ENCODE results near the gene SYNE2.
"Not testable (repeated sequence)": the region's sequence is repeated elsewhere in the genome, so short reads cannot be mapped to it uniquely, and the experiment has no call there.

SYNE2 gene

GRCh38 chr14:64125270-64125669 is 272.5 kb downstream of the SYNE2 start:
- no peak for DNase-seq (ENCODE audit: low read depth in 2 of 2)

- no peak for DNase-seq (ENCODE audit: low read depth in 2 of 2)
Observed at GRCh38 chr14:64126548-64126947, 273.7 kb downstream of the SYNE2 start.

- DNase-seq (ENCODE audit: low read depth in 2 of 2): no peak
Observed at GRCh38 chr14:64137657-64138290, 285.0 kb downstream of the SYNE2 start.

GRCh38 chr14:64147126-64147790 is 294.5 kb downstream of the SYNE2 start:
- DNase-seq (ENCODE audit: low read depth in 2 of 2): no peak

GRCh38 chr14:64149921-64150320 is 297.1 kb downstream of the SYNE2 start:
- no peak for DNase-seq (ENCODE audit: low read depth in 2 of 2)

GRCh38 chr14:64158608-64159007 is 305.8 kb downstream of the SYNE2 start:
- DNase-seq (ENCODE audit: low read depth in 2 of 2): no peak

GRCh38 chr14:64159588-64159987 is 306.8 kb downstream of the SYNE2 start:
- no peak for DNase-seq (ENCODE audit: low read depth in 2 of 2)

GRCh38 chr14:64170181-64170580 is 317.4 kb downstream of the SYNE2 start:
- DNase-seq (ENCODE audit: low read depth in 2 of 2): no peak

GRCh38 chr14:64174922-64175782 is 322.3 kb downstream of the SYNE2 start:
- DNase-seq (ENCODE audit: low read depth in 2 of 2): peak in 1 of 2 experiments; percentile 17

- no peak for DNase-seq (ENCODE audit: low read depth in 2 of 2)
Observed at GRCh38 chr14:64176330-64176729, 323.5 kb downstream of the SYNE2 start.

GRCh38 chr14:64178814-64179213 is 326.0 kb downstream of the SYNE2 start:
- no peak for DNase-seq (ENCODE audit: low read depth in 2 of 2)

- DNase-seq (ENCODE audit: low read depth in 2 of 2): not testable (repeated sequence)
Observed at GRCh38 chr14:64182908-64183307, 330.1 kb downstream of the SYNE2 start.

GRCh38 chr14:64184103-64184729 is 331.4 kb downstream of the SYNE2 start:
- DNase-seq (ENCODE audit: low read depth in 2 of 2): no peak

GRCh38 chr14:64185184-64185583 is 332.4 kb downstream of the SYNE2 start:
- no peak for DNase-seq (ENCODE audit: low read depth in 2 of 2)

- DNase-seq (ENCODE audit: low read depth in 2 of 2): no peak
Observed at GRCh38 chr14:64186231-64187129, 333.7 kb downstream of the SYNE2 start.

- no peak for DNase-seq (ENCODE audit: low read depth in 2 of 2)
Observed at GRCh38 chr14:64187331-64187730, 334.5 kb downstream of the SYNE2 start.

- no peak for DNase-seq (ENCODE audit: low read depth in 2 of 2)
Observed at GRCh38 chr14:64190974-64191502, 338.2 kb downstream of the SYNE2 start.

GRCh38 chr14:64191756-64192155 is 339.0 kb downstream of the SYNE2 start:
- no peak for DNase-seq (ENCODE audit: low read depth in 2 of 2)

GRCh38 chr14:64193821-64194220 is 341.0 kb downstream of the SYNE2 start:
- no peak for DNase-seq (ENCODE audit: low read depth in 2 of 2)

GRCh38 chr14:64194404-64194803 is 341.6 kb downstream of the SYNE2 start:
- DNase-seq (ENCODE audit: low read depth in 2 of 2): no peak

- no peak for DNase-seq (ENCODE audit: low read depth in 2 of 2)
Observed at GRCh38 chr14:64195199-64195598, 342.4 kb downstream of the SYNE2 start.

Data from stimulated activated CD4-positive, alpha-beta T cell treated with anti-CD3 and anti-CD28 coated beads, Interleukin-12 subunit alpha, Interleukin-12 subunit beta, amount 100 ng/mL, for 24 hours (primary cell).